ENCODE measurements around the gene IFT43.
A peak's percentile ranks its signal among the peaks of the same experiment; 100 is the strongest.
"Not testable (repeated sequence)": the region's sequence is repeated elsewhere in the genome, so short reads cannot be mapped to it uniquely, and the experiment has no call there.

The IFT43 gene

DNA sequence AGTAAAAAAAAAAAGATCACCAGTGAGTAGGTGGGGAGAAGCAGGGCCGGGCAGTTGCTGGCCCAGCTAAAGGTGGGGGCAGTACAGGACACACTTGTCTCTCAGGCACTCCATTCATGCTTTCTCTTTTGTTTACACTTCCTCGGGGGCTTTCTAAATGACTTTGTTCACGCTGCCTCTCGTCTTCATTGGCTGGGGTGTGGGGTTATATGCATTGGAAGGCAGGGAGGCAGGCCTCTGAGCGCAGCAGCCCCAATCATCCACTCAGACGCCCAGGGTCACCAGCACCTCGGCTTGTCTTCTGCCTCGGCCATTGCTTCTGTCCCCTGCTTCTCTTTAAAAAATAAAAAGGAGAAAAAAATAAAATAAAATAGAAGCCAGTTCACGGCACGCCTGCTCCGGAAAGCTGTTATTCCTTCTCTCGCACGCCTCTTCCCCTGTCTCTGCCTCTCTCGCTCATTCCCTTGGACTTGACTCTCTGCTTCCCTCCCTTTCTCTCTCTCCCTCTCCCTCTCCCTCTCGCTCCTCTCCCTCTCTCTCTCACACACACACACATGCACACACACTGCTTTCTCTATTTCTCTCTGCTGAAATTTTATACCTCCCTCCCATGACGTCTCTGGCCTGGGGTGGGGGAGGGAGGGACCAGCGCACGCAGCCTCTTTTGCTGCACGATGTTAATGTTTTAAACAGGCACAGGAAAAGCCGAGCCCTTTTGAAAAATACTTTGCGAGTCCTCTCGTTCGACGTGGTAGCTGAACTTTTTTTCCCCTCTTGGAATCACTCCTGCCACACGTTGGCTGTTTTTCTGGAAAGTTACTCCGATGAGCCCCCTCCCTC lies 3.9 kb upstream of the IFT43 start, which contains the start of gene TGFB3:
TGFB3 (minus strand) TSS at position 570 of the 840 bp plus-strand sequence. CDS start 1,102 bp downstream, outside the sequence.
- DNase-seq = peak; percentile 26 to 67

DNA sequence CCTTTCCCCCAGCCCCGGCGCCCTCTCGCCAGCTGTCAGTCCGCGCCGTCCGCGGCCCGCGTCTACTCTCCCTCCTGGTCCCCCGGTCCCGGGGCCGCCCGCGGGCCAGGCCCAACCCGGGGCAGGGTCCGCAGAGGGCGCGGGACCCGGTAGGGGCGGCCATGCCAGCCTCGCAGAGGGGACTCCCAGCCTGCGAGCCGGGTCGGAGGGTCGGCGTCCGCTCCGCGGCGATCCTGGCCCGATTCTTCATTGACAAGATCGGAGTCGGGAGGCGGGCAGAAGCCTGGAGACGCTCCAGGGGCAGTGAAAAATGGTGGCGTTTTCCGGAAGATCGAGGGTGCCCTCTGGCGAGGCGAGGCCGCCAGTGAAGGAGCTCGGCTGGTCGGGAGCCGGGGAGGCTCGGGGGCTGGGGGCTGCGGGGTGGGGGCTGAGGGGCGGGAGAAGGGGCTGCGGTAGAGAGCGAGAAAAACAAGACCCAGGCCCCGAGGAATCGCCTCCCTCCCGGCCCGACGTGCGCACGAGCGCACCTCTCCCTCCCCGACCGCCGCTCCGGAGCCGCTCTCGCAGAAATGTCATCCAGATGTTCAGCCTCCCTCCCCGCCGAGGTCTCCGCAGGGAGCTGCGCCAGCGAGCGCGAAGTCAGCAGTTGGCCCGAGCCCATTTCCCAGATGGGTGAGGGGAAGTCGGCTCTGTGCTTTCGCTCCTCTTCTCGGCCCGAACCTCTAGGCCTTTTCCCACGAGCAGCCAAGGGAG lies 3.1 kb upstream of the IFT43 start:
- peak; percentile 69 to 79 for DNase-seq

DNA sequence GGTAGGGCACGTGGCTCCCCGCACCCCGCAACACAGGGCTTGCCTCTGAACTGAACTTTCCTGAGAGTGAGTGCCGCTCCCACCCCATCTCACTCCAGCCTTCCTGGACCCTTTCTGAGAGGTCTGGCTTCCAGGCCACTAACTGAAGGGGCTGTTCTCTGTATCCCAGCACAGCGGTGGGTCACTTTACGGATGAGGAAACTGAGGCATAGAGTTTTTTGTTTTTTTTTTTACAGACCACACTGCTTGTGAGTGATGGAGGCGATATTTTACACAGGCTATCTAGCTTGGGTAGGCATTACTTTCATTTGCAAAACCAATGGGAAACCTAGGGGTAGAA lies 2.6 kb upstream of the IFT43 start:
- no peak for DNase-seq

DNA sequence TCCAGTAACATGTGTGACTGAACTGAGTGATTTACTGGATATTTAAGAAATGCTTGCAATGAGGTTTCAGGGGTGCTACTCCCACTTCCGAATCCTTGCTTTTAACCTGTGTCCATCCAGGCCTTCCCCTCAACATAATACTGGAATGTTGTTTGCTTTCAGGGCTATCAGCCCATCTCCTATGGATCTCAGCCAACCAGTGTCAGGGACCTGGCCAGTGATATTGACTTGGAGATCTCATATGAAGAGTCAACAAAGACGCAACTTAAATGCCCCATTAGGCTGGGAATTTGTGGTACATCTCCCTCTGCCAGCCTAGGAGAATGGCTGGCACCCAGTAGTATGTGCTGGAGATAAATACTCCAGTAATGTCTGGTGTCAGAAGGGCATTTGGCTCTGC lies 889 bp upstream of the IFT43 start:
- DNase-seq = no peak

DNA sequence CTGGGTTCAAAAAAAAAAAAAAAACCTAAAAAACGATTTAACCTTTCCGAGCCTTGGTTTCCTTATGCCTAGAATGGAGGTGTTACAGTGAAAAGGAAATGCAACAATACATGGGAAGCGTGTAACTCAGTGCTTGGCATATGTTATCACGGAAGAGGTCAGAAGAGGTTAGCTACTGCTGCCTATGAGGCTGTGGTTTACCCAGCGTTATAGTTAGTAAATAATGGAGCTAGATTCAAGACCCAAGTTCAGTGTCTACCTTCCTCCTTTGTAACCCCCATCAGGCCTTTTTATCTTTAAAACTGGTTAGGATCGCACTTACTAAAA lies 839 bp downstream of the IFT43 start:
- DNase-seq = no peak

DNA sequence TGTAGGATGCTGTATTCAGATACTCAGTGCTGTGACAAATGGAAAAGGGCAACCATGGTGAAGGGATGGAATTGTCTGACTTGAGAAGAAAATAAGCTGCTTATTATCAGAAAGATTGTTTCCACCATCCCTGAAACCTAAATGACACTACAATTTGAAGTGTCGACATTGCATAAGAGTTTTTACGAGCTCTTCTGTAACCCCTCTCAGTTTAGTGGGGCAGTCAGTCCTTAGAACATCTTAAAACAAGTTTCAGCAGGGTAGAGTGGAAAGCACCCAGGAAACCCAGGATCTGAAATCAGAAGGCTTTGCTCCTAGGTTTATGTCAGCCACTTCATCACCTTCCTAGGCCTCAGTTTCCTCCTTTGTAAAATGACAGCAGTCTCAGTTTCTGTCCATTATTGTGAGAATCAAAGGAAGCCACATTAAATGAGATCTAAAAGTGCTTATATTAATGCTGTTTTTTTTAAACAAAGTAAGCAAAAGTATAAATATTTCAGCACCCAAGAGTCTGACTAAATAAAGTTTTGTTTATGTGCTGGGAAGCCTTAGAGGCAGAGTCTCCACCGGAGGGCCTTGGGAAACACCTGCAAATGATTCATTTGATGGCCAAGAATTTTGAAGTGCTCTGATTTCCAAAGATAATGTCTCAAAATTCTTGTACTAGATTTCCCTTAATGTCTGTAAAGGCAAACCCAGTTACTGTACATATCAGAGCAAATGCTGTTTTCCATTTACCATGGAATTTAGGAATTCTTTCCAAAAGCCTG lies 1.8 kb downstream of the IFT43 start:
- no peak for DNase-seq

DNA sequence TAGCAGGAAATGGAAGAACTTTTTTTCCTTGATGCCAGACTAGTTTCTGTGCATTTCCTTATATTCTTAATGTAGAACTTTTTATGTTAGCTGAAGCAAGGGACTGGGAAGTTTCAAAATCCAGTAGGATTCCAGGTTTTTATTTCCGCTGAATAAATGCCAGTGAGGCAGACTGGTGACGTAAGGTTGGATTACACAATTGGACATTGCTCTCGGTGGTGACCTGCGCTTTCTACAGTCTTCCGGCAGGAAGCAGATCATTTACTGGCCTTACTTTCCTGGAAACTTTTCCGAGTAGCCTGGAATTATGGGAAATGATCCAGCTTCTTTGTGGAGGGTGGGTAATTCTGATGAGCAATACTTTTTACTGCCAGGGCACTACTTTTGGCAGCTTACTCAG lies 3.6 kb downstream of the IFT43 start:
- DNase-seq = no peak

DNA sequence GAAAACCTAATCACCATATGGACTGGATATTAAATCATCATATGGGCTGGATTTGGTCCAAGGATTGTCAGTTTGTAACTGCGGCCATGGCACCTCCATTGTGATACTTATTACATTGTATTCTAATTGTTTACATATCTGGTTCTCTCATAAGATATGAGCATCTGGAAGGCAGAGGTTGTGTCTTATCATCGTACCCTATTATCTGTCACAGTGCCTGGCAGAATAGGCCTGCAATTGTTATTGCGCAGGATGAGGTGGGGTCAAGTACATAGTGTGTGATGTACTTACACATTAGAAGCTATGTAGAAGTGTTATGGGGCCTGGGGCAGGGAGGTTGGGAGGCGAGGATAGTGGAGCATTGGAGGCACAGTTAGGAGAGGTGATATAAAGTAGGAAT lies 4.7 kb downstream of the IFT43 start:
- no peak for DNase-seq

DNA sequence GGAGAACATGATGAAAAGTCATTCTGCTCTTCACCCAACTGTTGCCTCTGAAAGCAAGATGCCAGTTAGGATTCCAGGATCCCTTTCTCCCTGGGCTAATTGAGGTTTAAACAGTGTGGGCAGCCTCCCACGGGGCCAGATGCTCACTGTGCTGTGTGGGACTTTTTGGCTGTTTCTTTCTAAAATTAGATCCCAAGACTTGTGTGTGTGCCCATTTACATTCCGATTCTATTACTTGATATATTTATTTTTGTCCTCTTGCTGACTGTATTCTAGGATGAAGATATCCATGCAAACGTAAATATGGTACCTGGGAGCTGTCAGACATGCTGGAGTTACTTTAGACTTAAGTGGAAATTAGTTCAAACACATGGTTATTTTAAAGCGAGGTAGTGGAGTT lies 6.2 kb downstream of the IFT43 start:
- DNase-seq = no peak

DNA sequence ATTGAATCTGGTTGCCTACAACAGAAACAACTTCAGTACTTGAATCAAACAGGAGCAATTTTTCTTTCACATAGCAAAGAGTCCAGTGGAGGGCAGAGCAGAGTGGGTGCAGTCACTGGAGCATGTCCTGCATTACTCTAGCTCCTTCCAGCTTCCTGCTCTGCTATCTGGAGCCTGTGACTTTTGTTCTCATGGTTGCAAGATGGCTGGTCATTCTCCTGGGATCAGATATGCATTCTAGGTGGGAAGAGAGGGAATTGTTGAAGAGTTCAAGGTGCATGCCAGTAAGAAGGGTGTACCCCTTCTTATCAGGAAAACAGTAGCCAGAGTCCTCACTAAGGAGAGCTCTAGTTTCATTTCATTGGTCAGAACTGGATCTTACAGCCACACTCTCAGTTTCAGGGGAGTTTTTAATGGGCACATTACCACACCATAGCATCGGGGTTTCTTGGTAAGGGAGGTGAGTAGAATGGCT lies 8.0 kb downstream of the IFT43 start:
- no peak for DNase-seq

DNA sequence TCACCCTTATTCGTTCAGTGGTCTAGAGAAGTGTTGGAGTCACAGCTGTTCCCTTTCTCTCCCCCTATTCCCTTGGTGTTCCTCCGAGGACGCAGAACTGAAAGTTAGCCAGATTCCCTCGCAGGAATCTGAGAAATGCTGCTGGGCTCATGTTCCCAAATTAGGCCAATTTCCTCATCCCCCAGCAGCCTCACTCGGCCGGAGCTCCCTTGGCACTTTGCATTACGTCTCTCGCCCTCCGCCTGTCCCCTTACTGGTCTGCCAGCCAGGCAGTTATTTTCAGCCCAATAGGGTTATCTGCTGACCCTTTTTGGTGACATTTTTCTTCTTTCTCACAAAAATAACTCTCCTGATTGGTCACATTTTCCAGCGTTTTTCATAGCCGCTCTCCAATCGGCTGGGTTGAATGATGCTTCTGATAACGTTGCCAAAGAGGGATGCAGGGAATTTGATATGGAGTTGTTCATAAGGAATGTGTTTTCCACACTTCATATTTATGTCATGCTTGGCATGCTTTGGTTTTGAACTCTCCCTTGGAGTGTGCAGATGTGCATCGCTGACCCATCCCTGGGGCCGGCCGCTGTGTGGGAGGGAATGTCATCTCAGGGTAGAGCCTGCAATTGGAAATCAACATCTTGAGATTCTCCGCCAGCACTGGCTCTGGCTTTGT lies 9.9 kb downstream of the IFT43 start:
- no peak for DNase-seq

DNA sequence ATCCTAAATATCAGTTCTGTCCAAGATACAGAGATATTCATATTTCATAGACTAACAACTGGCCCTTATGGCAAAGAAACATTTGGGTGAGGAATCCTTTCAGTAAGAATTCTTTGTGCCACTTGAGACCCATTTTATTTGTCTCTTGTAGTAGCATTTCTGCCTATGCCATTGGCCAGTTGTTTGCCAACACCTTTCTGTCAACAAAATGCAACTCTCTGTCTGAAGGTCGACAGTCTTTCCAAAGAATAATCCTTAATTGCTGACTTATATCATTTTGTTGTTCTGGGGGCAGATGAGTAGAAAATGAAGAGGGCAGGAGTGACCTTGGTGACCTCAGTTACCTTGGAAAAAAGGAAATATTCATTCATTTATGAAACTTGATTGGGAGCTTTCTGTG lies 10.9 kb downstream of the IFT43 start:
- DNase-seq = no peak

DNA sequence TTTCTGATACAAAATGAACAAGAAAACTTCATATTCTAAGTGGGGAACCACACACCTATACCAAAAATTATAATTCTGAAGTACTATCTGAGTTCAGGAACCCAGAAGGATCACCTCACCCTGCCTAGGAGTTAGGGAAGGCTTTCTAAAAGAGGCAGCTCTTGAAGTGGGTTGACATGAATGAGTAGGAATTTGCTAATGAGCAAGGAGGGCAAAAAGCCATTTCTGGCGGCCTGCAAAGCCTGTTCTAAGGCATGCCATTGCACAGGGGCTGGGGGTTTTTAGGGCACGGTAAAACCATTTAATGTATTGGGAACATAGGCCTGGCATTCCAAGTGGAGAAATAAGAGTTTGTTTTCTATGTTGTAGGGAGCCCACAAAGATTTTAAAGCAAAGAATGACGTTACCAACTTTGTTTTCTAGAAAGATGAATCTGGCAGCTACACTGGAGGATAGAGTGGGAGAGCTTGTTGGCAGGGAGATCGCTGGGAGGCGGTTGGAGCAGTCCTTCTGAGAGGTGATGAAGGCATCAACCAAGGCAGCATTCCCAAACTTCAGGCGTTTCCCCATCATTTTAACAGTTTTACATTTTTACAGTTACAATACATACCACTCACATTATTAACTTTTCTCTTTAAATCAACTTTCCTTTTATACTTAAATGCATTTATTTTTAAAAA lies 14.1 kb downstream of the IFT43 start:
- DNase-seq = no peak

DNA sequence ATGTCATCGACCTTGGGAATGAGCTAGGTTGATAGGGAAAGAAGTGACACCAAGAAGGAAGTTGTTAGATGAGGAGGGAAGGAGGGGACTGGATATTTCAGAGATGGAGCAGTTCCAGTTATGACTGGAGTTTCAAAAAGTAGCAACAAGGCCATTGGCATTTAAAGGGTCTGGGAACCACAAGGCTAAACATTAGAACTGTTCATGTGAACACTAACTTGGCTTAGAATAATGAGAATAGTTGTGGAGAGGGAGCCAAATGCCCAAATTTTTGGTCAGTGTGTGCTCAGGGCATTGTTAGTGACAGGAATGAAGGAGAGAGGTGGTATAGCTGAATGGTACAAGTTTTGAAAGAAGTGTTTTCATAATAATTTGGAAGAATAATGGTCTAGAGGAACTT lies 16.8 kb downstream of the IFT43 start:
- no peak for DNase-seq

DNA sequence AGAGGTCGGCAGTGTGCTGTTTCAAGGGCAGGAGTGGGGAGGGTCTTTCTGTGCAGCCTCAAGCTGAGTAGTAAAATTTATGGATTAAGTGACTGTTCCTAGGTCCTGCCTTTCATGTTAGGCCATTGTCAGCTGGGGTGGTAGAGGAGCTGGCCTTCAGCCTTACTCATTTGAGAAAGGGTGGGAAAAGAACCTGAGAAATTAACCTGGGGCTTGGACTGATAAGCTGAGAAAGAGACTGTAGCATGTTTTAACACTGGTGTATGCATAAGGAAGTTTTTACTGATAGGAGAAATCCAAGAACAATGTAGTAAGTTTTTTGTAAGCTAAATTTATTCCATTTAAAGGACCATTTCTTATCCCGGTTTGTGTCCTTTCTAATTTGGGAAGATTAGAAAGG lies 20.7 kb downstream of the IFT43 start:
- DNase-seq = no peak

DNA sequence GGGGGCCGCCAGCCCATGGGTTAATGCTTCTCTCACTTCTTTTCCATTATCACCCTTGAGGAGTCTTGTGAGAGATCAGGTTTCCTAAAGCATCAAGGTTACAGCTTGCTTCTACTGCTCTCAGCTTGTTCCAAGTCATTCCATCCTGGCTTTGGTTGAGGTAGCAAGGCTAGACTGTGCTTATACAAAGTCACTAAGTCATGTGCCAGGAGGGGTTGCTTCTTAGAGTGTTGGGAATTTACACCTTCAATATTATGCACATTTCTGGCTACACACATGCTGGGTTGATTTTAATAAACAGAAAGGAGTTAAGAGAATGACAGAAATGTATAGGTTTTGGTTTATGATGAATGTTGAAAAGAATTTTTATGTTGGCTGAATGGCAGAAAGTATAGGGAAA lies 21.8 kb downstream of the IFT43 start:
- no peak for DNase-seq

DNA sequence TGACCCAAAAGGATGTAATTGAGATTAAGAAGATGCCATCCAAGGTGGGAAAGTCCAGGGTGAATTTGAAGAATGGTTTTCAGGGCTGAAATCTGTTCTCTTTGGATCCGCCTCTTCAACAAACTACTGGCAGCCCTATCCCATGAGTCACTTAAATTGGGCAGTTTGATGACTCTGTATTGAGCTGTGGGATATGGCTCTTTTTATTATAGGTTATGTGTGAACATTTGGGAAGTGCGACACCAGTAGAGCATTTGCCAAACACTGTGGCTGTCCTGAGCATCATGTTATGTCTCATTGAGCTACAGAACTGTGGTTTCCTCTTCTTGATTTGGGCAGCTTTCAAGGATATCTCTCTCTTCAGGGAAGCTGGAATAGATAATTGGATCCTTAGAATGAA lies 22.3 kb downstream of the IFT43 start:
- no peak for DNase-seq

DNA sequence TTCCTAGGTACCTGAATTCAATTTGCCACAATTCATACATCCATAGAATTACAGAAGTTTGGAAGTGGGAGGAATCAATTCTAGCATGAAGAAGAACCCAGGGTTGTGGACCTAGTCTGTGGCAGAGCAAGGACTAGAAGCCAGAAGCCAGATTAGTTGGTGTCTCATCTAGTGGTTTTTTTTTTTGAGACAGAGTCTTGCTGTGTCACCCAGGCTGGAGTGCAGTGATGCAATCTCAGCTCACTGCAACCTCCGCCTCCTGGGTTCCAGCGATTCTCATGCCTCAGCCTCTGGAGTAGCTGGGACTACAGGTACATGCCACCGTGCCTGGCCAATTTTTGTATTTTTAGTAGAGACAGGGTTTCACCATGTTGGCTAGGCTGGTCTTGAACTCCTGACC lies 24.1 kb downstream of the IFT43 start:
- DNase-seq = not testable (repeated sequence)

DNA sequence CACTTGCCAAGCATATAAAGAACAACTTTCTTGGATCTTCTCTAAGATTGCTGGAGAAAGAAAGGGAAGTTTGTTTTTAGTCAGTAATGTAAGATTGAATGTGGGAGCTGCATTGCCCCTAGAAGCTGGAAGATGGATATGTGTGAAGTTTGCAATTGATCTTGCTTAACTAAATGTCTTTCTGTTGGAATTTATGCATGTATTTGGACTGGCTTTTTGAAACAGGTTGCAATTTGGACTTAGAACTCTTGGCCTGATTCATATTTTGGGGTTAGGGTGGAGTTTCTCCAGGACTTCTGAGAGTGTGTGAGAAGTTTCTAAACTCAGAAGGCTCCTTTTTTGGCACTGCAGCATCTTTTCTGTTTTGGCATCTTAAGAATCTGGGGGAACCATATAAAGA lies 26.4 kb downstream of the IFT43 start:
- no peak for DNase-seq

DNA sequence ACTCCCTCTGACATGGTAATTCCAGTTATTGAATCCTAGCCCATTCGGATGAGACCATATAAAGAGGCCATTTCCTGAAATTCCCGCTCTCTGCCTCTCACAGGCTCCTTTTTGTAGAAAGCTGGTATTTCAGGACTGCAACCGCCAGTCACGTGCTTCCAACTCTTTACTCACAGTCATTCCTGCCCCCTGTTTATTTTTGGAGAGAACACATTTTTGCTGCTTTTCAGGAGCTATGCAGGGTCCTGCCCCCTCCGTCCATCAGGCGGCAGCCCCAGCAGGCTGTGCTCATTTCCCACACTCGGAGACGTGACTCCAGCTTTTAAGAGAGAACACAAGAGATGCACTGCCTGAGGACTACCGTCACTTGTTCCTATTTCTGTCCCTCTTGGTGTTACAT lies 26.8 kb downstream of the IFT43 start:
- no peak for DNase-seq

DNA sequence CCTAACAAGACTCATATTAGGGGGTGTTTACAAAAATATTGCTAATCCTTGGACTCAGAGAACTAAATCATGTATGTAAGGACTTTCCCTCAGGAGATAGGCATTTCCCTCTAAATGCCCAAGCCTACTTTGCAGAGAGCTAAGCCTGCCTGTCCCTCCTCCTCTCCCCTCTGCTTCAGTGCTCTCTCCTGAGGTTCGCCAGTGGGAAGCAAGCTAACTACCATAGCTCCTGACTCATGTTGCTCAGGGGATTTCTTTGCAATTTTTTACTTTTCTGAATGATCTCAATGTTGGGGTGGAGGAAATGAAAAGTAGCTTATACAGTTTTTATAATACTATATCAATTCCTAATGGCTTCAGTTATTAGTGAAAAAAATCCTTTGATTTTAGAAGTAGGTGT lies 29.6 kb downstream of the IFT43 start:
- no peak for DNase-seq

DNA sequence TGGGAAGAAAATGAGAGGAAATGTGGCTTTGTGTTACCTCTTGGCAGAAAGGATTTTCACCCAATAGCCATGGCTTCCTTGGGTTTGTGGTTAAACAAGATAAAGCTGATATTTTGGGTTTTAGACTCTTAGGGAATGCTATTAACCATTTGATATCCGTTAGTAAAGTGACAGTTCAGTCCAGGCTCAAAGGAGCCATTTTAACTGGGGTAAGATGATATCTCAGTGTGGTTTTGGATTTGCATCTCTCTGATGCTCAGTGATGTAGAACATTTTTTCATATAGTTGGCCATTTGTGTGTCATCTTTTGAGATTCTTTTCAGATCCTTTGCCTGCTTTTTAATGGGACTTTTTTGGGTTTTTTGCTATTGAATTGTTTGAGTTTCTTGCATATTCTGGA lies 30.1 kb downstream of the IFT43 start:
- no peak for DNase-seq

DNA sequence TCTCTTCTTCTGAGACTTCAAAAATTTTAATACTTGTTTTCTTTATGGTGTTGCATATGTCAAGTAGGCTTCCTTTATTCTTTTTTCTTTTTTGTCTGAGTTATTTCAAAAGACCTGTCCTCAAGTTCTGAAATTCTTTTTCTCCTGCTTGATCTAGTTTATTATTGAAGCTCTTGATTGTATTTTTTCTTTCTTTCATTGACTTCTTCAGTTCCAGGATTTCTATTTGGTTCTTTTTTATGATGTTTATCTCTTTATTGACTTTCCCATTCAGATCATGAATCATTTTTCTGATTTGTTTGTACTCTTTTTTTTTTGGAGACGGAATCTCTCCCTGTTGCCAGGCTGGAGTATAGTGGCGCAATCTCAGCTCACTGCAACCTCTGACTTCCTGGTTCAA lies 34.1 kb downstream of the IFT43 start:
- DNase-seq = no peak

Data from bone marrow (tissue), 2 donors.